Measurements from ENCODE around the gene CR1. TPM values are rescaled to one million over a fixed set of nuclear protein-coding genes. Genes with fewer than 3 reads are reported as not detected.
"Not testable (repeated sequence)": the region's sequence is repeated elsewhere in the genome, so short reads cannot be mapped to it uniquely, and the experiment has no call there.

Gene CR1
- total RNA-seq, 1 donor, result 29.1 TPM

GRCh38 chr1:207525239-207525638 is 29.3 kb downstream of the CR1 start:
- H3K4me3 ChIP-seq (ENCODE audit: low read length); H3K27me3 ChIP-seq (ENCODE audit: insufficient read depth, low read length); H3K4me1 ChIP-seq (ENCODE audit: insufficient read depth, low read length); H3K9me3 ChIP-seq (ENCODE audit: low read depth, low read length): not testable (repeated sequence)

GRCh38 chr1:207528401-207528800 is 32.4 kb downstream of the CR1 start:
- H3K4me1 ChIP-seq (ENCODE audit: insufficient read depth, low read length), result not testable (repeated sequence)

DNA sequence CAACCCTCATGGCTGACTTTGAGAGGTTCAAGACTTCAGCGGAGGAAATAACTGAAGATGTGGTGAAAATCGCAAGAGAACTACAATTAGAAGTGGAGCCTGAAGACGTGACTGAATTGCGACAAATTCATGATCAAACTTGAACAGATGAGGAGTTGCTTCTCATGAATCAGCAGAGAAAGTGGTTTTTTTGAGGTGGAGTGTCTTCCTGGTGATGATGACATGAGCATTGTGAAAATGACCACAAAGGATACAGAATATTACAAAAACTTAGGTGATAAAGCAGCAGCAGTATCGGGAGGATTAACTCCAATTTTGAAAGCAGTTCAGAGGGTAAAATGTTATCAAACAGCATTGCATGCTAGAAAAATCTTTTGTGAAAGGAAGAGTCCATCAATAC is 40.3 kb downstream of the CR1 start:
- H3K4me1 ChIP-seq (ENCODE audit: insufficient read depth, low read length); H3K4me3 ChIP-seq (ENCODE audit: low read length); H3K27me3 ChIP-seq (ENCODE audit: insufficient read depth, low read length); H3K9me3 ChIP-seq (ENCODE audit: low read depth, low read length): not testable (repeated sequence)

More at GRCh38 chr1:207528401-207528800, 32.4 kb downstream of the CR1 start:
- not testable (repeated sequence) for H3K9me3 ChIP-seq (ENCODE audit: low read depth, low read length); H3K4me3 ChIP-seq (ENCODE audit: low read length); H3K27me3 ChIP-seq (ENCODE audit: insufficient read depth, low read length)

GRCh38 chr1:207546677-207547357 is 50.9 kb downstream of the CR1 start:
- not testable (repeated sequence) for H3K27me3 ChIP-seq (ENCODE audit: insufficient read depth, low read length); H3K4me3 ChIP-seq (ENCODE audit: low read length); H3K4me1 ChIP-seq (ENCODE audit: insufficient read depth, low read length); H3K9me3 ChIP-seq (ENCODE audit: low read depth, low read length)

GRCh38 chr1:207554823-207555222 is 58.9 kb downstream of the CR1 start:
- not testable (repeated sequence) for H3K9me3 ChIP-seq (ENCODE audit: low read depth, low read length); H3K4me1 ChIP-seq (ENCODE audit: insufficient read depth, low read length); H3K27me3 ChIP-seq (ENCODE audit: insufficient read depth, low read length); H3K4me3 ChIP-seq (ENCODE audit: low read length)

DNA sequence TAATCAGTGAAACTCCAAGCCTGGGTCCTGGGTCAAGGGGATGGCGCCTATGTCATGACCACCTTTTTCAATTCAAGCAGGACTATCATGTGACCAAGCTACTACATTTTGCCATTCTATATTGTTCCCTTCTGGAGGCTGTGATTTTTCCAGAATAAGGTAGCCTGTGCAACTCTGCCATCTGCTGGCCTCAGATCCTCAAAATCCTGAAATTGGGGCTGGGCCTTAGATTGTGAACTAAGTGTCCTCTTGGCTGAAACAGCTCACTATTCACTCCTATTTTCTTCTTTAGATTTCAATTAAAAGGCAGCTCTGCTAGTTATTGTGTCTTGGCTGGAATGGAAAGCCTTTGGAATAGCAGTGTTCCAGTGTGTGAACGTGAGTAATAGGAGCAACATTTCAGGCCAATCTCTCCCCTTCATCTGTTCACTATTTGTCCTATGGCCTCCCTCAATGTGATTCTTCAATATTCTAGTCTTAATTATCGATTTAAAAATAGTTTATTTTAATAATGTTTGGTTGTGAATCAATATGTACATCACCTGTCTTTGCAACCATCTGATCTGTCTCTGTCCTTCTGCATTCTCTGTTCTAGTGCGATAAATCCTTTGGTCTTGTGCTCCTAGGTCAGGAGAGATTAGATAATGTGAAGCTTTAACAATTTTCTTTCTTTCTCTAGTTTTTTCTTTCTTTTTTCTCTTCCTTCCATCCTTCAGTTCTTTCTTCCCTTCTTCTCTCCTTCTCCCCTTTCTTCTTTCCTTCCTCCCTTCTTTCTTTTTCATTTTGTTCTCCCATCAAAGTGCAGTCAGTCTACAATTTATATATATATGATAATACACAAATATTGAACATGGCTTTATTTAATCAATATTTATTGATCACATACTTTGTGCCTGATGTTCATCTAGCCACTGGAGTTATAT is 69.8 kb downstream of the CR1 start:
- Histone ChIP-seq H3K27me3 (ENCODE audit: insufficient read depth, low read length) (no peaks in the 10 kb centered on the region), H3K9me3 (ENCODE audit: low read depth, low read length) (no peaks in the 10 kb centered on the region), H3K4me3 (ENCODE audit: low read length) (no peak overlapping the region), H3K4me1 (ENCODE audit: insufficient read depth, low read length) (peaks cover 6% of the 10 kb centered on the region)

DNA sequence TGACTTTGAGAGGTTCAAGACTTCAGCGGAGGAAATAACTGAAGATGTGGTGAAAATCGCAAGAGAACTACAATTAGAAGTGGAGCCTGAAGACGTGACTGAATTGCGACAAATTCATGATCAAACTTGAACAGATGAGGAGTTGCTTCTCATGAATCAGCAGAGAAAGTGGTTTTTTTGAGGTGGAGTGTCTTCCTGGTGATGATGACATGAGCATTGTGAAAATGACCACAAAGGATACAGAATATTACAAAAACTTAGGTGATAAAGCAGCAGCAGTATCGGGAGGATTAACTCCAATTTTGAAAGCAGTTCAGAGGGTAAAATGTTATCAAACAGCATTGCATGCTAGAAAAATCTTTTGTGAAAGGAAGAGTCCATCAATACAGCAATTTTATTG is 76.0 kb downstream of the CR1 start:
- H3K27me3 ChIP-seq (ENCODE audit: insufficient read depth, low read length); H3K9me3 ChIP-seq (ENCODE audit: low read depth, low read length); H3K4me3 ChIP-seq (ENCODE audit: low read length); H3K4me1 ChIP-seq (ENCODE audit: insufficient read depth, low read length): not testable (repeated sequence)

- H3K27me3 ChIP-seq (ENCODE audit: insufficient read depth, low read length); H3K9me3 ChIP-seq (ENCODE audit: low read depth, low read length); H3K4me1 ChIP-seq (ENCODE audit: insufficient read depth, low read length); H3K4me3 ChIP-seq (ENCODE audit: low read length): not testable (repeated sequence)
These were observed 77.1 kb downstream of the CR1 start for GRCh38 chr1:207573074-207573473.

- H3K27me3 ChIP-seq (ENCODE audit: insufficient read depth, low read length), result not testable (repeated sequence)
These were observed 79.4 kb downstream of the CR1 start for GRCh38 chr1:207575381-207575780.

GRCh38 chr1:207578796-207579435 is 83.0 kb downstream of the CR1 start:
- H3K4me1 ChIP-seq (ENCODE audit: insufficient read depth, low read length), result peaks cover under 1% of the 10 kb centered on the region
- H3K4me3 ChIP-seq (ENCODE audit: low read length), result no peak overlapping the region
- no peaks in the 10 kb centered on the region for H3K9me3 ChIP-seq (ENCODE audit: low read depth, low read length)
- H3K27me3 ChIP-seq (ENCODE audit: insufficient read depth, low read length), result peaks cover 2% of the 10 kb centered on the region

More at GRCh38 chr1:207575381-207575780, 79.4 kb downstream of the CR1 start:
- H3K4me3 ChIP-seq (ENCODE audit: low read length); H3K9me3 ChIP-seq (ENCODE audit: low read depth, low read length); H3K4me1 ChIP-seq (ENCODE audit: insufficient read depth, low read length): not testable (repeated sequence)

- Histone ChIP-seq H3K27me3 (ENCODE audit: insufficient read depth, low read length) (peaks cover 2% of the 10 kb centered on the region), H3K4me1 (ENCODE audit: insufficient read depth, low read length) (no peaks in the 10 kb centered on the region), H3K9me3 (ENCODE audit: low read depth, low read length) (no peaks in the 10 kb centered on the region), H3K4me3 (ENCODE audit: low read length) (no peak overlapping the region)
These were observed 83.5 kb downstream of the CR1 start for GRCh38 chr1:207579436-207579799.

DNA sequence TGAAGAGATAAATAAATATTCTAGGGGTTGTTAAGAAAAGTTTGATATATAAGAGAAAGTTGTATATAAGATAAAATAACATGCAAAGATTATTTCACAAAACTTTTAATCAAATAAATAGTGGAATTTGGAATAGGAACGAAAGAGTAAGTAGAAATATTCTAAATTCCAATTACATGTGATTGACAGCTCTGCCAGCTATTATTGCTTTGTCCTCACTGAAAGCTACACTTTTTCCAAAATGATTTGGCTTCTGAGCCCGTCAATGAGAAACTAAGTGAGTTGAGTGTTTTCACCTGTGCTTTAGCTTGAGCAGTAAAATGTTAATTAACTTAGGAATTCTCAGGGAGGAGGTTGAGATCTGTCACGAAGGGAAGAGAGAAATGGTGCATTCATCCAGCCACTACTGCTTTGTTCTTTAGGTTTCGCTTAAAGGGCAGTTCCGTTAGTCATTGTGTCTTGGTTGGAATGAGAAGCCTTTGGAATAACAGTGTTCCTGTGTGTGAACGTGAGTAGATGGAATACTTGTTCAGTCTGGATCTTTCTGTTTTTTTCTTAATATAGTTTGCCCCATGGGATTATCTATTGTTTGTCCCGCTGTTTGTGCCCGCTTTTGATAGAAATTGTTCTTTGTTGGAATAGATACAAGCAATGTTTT is 85.7 kb downstream of the CR1 start:
- H3K4me1 ChIP-seq (ENCODE audit: insufficient read depth, low read length), result no peaks in the 10 kb centered on the region
- H3K4me3 ChIP-seq (ENCODE audit: low read length), result no peak overlapping the region
- no peaks in the 10 kb centered on the region for H3K9me3 ChIP-seq (ENCODE audit: low read depth, low read length)
- H3K27me3 ChIP-seq (ENCODE audit: insufficient read depth, low read length), result peaks cover 2% of the 10 kb centered on the region

- not testable (repeated sequence) for H3K4me1 ChIP-seq (ENCODE audit: insufficient read depth, low read length); H3K27me3 ChIP-seq (ENCODE audit: insufficient read depth, low read length); H3K9me3 ChIP-seq (ENCODE audit: low read depth, low read length); H3K4me3 ChIP-seq (ENCODE audit: low read length)
These were observed 93.5 kb downstream of the CR1 start for GRCh38 chr1:207589506-207589905.

DNA sequence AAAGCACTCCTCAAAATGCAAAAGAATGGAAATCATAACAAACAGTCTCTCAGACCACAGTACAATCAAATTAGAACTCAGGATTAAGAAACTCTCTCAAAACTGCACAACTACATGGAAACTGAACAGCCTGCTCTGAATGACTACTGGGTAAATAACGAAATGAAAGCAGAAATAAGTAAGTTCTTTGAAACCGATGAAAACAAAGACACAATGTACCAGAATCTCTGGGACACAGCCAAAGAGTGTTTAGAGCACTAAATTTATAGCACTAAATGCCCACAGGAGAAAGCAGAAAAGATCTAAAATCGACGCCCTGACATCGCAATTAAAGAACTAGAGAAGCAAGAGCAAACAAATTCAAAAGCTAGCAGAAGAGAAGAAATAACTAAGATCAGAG is 95.2 kb downstream of the CR1 start:
- H3K4me1 ChIP-seq (ENCODE audit: insufficient read depth, low read length); H3K4me3 ChIP-seq (ENCODE audit: low read length); H3K9me3 ChIP-seq (ENCODE audit: low read depth, low read length); H3K27me3 ChIP-seq (ENCODE audit: insufficient read depth, low read length): not testable (repeated sequence)

DNA sequence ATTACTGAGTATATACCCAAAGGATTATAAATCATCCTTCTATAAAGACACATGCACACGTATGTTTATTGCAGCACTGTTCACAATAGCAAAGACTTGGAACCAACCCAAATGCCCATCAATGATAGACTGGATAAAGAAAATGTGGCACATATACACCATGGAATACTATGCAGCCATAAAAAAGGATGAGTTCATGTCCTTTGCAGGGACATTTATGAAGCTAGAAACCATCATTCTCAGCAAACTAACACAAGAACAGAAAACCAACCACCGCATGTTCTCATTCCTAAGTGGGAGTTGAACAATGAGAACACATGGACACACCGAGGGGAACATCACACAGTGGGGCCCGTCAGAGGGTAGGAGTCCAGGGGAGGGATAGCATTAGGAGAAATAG is 98.1 kb downstream of the CR1 start:
- not testable (repeated sequence) for H3K4me1 ChIP-seq (ENCODE audit: insufficient read depth, low read length); H3K4me3 ChIP-seq (ENCODE audit: low read length); H3K9me3 ChIP-seq (ENCODE audit: low read depth, low read length); H3K27me3 ChIP-seq (ENCODE audit: insufficient read depth, low read length)
